GM19324 (cell line): Measurements from ENCODE around the gene SNF8.
"Not testable (repeated sequence)": the region's sequence is repeated elsewhere in the genome, so short reads cannot be mapped to it uniquely, and the experiment has no call there.

Source experiments
- ATAC-seq: cut with Tn5 transposase; IDR thresholded peaks from one replicate; pipeline ENCODE4 v1.9.1; 2021; ENCODE audit warnings: mild to moderate bottlenecking, moderate library complexity; ENCODE audit not compliant: unreplicated experiment, low FRiP score

The SNF8 gene

GRCh38 chr17:48944515-48945260, at the start of gene SNF8:
Gene SNF8, minus strand, starts transcription at chr17:48944842. Its CDS starts 108 bp downstream, at chr17:48944734.
- peak; percentile 93 for ATAC-seq

DNA sequence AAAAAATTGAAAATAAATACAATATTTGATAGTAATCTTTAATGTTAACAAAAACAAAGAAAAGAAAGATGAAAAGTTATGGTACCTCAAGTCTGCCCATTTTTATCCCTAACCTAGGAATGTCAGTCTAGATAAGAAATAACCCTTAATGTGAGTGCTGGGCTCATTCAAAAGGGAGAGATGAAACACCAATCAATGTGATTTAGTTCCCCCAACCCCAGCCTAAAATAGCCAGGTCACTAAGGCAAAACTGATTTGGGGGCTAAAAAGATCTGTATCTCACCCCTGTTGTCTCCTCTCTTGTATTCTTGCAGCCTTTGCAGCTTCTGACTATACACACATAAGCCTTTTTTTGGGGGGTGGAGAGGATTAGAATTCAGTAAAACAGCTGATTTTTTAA, 49.3 kb upstream of the SNF8 start:
- no peak for ATAC-seq

- no peak for ATAC-seq
Observed at GRCh38 chr17:48993305-48993704, 48.7 kb upstream of the SNF8 start.

DNA sequence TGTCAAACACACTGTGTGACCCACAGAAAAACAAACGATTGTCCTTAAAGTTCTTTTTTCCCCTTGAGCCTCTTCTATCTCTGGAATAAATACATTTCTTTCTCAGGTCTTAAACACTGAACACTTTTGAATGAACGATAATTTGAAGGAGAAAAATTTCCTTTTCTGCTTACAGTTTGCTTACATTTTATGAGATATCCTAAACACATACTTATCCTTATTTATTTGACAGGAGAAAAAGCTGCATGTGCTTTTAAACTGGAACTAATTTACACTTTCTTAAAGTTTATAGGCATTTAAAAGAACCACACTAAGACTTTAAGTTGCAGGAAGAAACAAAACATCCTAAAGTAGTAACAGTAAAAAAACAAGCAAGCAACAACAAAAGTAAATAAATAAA, 47.8 kb upstream of the SNF8 start:
- no peak for ATAC-seq

DNA sequence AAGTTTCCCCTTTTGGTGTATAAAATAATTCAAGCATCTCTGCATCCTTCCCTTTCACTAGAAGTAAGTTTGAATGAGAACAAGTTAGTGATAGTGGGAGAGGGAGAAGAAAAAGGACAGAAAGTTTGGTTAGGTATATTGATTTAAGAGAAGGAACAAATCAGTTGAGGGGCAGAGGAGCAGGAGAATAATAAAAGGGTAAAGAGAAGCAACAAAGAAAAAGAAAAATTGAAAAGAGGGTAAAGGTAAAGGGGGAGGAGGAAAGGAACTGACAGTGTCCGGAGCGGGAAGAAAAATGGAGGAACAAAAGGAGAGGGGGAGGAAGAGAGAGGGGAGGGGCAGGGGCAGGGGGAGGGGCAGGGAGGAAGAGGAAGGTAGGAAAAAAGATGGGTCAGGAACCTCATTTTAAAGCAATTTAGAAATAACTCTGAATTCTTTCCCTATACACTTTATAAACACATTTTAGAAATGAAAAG, 46.3 kb upstream of the SNF8 start:
- no peak for ATAC-seq

DNA sequence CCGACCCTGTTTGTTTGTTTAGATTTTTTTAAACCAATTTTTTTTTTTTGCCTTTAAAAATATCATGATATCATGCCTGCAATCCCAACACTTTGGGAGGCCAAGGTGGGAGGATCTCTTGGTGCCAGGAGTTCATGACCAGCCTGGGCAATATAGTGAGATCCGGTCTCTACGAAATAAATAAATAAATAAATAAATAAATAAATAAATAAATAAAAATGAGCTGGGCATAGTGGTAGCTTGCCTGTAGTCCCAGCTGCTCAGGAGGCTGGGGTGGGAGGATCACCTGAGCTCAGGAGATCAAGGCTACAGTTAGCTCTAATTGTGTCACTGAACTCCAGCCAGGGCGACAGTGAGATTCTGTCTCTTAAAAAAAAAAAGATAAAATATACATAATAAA, 44.5 kb upstream of the SNF8 start:
- ATAC-seq, result no peak

- ATAC-seq, result no peak
Observed at GRCh38 chr17:48985436-48986245, 41.0 kb upstream of the SNF8 start.

DNA sequence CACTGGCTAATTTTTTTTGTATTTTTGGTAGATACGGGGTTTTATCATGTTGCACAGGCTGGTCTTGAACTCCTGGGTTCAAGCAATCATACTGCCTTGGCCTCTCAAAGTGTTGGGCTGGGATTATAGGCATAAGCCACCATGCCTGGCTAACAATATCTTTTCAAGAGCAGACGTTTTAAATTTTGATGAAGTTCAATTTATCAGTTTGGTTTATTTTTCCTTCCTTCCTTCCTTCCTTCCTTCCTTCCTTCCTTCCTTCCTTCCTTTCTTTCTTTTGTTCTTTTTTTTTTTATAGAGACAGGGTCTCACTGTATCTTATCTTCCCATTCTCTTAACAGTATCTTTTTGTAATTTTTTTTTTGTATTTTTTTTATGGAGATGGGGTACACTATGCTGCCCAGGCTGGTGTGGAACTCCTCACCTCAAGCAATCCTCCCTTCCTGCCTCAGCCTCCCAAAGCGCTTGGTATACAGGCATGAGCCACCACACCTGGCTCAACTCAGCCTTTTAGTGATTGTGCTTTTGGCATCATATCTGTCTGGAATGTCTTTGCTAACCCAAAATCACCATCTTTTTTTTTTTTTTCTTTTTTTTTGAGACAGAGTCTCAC, 37.4 kb upstream of the SNF8 start:
- no peak for ATAC-seq

- ATAC-seq, result no peak
Observed at GRCh38 chr17:48973806-48974205, 29.2 kb upstream of the SNF8 start.

- ATAC-seq, result no peak
Observed at GRCh38 chr17:48972749-48973097, 28.1 kb upstream of the SNF8 start.

- ATAC-seq, result no peak
Observed at GRCh38 chr17:48970865-48971687, 26.4 kb upstream of the SNF8 start.

- ATAC-seq, result no peak
Observed at GRCh38 chr17:48970224-48970623, 25.6 kb upstream of the SNF8 start.

DNA sequence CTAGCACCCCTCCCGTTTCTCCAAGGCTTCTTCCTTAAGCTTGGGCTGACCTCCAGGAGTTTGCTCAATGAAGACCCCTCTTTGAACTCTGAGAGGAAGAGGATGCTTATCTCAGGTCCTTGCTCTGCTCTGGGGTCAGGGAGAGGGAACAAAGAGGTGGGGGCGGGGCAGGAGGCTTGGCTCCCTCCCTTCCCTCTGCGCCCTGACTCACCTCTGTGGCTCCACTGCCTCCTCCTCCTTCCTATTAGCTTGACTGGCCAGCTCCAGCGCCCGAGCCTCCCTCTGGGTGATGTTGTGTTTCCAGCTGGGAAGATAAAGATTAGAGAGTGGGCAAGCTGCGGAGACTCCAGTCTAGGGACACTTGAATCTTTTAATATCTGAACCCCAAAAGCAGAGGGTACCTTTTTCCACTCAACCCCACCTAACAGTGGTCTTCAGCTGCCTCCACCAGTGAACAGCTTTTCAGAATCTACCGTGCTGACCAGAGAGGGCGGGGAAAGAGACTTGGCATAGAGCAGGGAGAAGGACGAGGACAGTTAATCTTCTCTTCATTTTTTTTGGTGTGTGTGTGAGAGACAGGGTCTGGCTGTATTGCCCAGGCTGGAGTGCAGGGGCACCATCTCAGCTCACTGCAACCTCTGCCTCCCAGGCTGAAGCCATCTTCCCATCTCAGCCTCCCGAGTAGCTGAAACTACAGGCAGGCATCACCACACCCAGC, 17.0 kb upstream of the SNF8 start:
- no peak for ATAC-seq

DNA sequence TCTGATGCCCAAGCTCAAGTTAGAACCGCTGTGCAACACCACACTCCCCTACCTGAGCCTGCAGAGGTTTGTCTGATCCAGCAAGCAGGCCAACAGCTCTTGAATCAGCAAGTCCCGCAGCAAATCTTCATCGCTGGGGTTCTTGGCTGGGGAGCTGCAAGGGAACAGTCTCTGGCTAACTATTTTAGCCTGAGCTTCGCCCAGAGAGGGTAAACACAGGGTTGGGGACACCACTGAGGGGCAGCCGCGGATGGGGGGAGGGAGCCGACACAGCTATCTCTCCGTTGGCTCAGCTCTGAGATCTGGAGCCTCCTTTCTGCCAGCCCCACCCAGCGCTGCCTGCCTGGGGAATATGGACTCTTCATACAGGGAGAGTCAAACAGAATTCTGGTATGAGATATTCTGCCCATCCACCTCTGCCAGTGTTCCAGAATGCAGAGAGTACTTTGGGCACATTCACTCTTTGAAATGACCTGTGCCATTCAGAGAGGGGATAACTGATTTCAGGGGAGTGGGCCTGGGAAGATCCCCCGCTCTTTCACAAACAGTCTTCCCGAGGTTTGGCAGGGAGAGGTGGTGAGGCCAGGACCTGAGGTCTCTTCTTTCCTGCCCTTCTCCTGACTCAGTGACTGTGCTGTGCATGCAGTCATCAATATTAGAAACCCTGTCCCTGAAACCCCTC, 16.3 kb upstream of the SNF8 start:
- no peak for ATAC-seq

GRCh38 chr17:48954300-48954755, 9.7 kb upstream of the SNF8 start:
- ATAC-seq, result no peak

GRCh38 chr17:48952904-48953303, 8.3 kb upstream of the SNF8 start:
- no peak for ATAC-seq

DNA sequence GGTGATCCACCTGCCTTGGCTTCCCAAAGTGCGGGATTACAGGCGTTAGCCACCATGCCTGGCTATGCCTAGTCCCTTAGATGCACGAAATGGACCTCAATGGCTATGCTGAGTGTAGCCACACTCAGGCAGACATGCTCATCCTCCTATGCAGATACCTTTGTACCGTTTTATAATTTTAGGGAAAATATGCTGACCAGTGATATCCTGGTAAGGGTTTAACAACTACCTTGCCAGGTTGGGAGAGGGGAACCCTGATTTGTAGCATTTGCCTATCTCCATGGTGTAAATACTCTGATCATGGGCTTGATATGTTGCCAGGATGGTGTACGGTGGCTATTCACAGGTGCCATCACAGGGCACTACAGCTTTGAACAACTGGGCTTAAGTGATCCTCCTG, 6.9 kb upstream of the SNF8 start:
- ATAC-seq, result no peak

DNA sequence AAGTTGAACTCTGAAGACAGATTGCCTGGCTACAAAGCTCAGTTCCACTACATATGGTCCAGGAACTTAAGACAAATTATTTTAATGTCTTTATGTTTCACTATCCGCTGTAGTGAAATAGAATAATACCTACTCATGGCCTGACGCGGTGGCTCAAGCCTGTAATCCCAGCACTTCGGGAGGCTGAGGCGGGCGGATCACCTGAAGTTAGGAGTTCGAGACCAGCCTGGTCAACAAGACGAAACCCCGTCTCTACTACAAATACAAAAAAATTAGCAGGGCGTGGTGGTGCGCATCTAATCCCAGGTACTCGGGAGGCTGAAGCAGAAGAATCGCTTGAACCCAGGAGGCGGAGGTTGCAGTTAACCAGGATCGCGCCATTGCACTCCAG, 614 bp upstream of the SNF8 start:
- ATAC-seq, result not testable (repeated sequence)

DNA sequence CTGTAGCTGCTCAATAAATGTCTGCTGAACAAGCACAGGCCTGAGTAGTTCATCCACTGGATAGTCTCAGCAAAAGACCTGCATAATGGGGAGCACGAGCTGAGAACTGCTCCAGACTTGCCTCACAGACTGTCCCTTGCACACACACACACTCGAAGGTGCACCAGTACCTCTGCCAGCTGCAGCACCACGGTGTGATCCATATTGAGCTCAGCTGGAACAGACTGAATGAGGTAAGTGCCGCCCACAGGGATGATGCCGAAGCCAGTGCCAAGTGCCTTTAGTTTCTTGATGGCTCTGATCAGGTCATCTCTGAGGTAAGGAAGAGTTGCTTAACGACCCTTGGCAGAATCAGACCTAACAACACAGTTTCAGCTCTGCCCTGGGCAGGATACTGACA, 11.6 kb downstream of the SNF8 start:
- no peak for ATAC-seq
